NCI-H1105 treated with DMSO at 0.1 percent for 48 hours (cell line): Measurements from ENCODE around the gene MGLL.

ENCODE experiments used
- DNase-seq: peaks from one replicate; lab custom pipeline; 2025; lab: John Stamatoyannopoulos, UW

Gene MGLL

GRCh38 chr3:127822041-127822681 lies at the start of gene MGLL:
MGLL (minus strand) TSS chr3:127822515; CDS start chr3:127822318, 197 bp downstream.
- DNase-seq: no peak

- DNase-seq: no peak
Measured at GRCh38 chr3:127870156-127870555, 47.8 kb upstream of the MGLL start.

- DNase-seq: no peak
Measured at GRCh38 chr3:127867986-127868385, 45.7 kb upstream of the MGLL start.

- no peak for DNase-seq
Measured at GRCh38 chr3:127867412-127867811, 45.1 kb upstream of the MGLL start.

- DNase-seq: no peak
Measured at GRCh38 chr3:127865941-127866340, 43.6 kb upstream of the MGLL start.

- DNase-seq: no peak
Measured at GRCh38 chr3:127860211-127860696, 37.9 kb upstream of the MGLL start.

- DNase-seq: no peak
Measured at GRCh38 chr3:127859730-127860129, 37.4 kb upstream of the MGLL start.

- no peak for DNase-seq
Measured at GRCh38 chr3:127858937-127859336, 36.6 kb upstream of the MGLL start.

- DNase-seq: no peak
Measured at GRCh38 chr3:127858521-127858920, 36.2 kb upstream of the MGLL start.

- DNase-seq: no peak
Measured at GRCh38 chr3:127857333-127857732, 35.0 kb upstream of the MGLL start.

- DNase-seq: no peak
Measured at GRCh38 chr3:127856801-127857200, 34.5 kb upstream of the MGLL start.

- no peak for DNase-seq
Measured at GRCh38 chr3:127855246-127855645, 32.9 kb upstream of the MGLL start.

- DNase-seq: no peak
Measured at GRCh38 chr3:127853681-127854080, 31.4 kb upstream of the MGLL start.

GRCh38 chr3:127851899-127852298 lies 29.6 kb upstream of the MGLL start:
- peak; percentile 47 for DNase-seq

GRCh38 chr3:127849368-127849767 lies 27.1 kb upstream of the MGLL start:
- DNase-seq: no peak

- DNase-seq: no peak
Measured at GRCh38 chr3:127848131-127849129, 26.1 kb upstream of the MGLL start.

GRCh38 chr3:127847236-127847720 lies 25.0 kb upstream of the MGLL start:
- no peak for DNase-seq

- no peak for DNase-seq
Measured at GRCh38 chr3:127846576-127846975, 24.3 kb upstream of the MGLL start.

- DNase-seq: no peak
Measured at GRCh38 chr3:127844326-127844942, 22.1 kb upstream of the MGLL start.

- DNase-seq: no peak
Measured at GRCh38 chr3:127840671-127841070, 18.4 kb upstream of the MGLL start.

GRCh38 chr3:127839099-127839498 lies 16.8 kb upstream of the MGLL start:
- no peak for DNase-seq
